Lower leg skin (tissue), 4 donors: Measurements from ENCODE around the gene FAM217B. TPM values are rescaled to one million over a fixed set of nuclear protein-coding genes. Genes with fewer than 3 reads are reported as not detected.

Experiments used
- DNase-seq, 2 donors: peaks; one replicate each; pipeline ENCODE4 v3.0.0-alpha.2; 2019; ENCODE audit warnings: low spot score in 2 of 2
- H3K4me3 ChIP-seq: fragments of 200-600 bp; sonication (generic); 2 replicates; pipeline ENCODE4 v1.5.1; 2017; ENCODE audit warnings: mild to moderate bottlenecking, low read depth; ENCODE audit not compliant: poor library complexity, severe bottlenecking
- POLR2A ChIP-seq, 2 donors: fragments of 450-650 bp; IDR thresholded peaks; one replicate each; pipeline ENCODE4 v1.6.1; 2016 to 2017; ENCODE audit warnings: antibody characterized with exemption in 2 of 2, mild to moderate bottlenecking in 1 of 2, moderate library complexity in 1 of 2
- WGBS, 2 donors: methylation state at CpG; one replicate each; pipeline ENCODE4 v1.1.5; 2018; 5-methylcytosine and 5-hydroxymethylcytosine counted together
- intact Hi-C: fragments of 100-400 bp; cut with DNase I; formaldehyde crosslinking; loops from one replicate; pipeline ENCODE4 v1.15.0; 2023; ENCODE audit warnings: low total_unique reads
- total RNA-seq, 4 donors: library from RNA; depleted of rRNA; stranded (reverse); fragments of >200 nt; gene quantifications; one replicate each; pipeline ENCODE4 v1.1.0, GENCODE V29; 2016
- TF ChIP-seq, protein P1 (sequence below), 3 donors: fragments of 450-650 bp; IDR thresholded peaks; one replicate each; pipeline ENCODE4 v1.5.1; 2016; ENCODE audit warnings: antibody characterized with exemption in 3 of 3, mild to moderate bottlenecking in 3 of 3, moderate library complexity in 2 of 3

The FAM217B gene
- total RNA-seq, 4 donors from 2014 or later: 3.8 to 11.3 (median 5.9) TPM

DNA sequence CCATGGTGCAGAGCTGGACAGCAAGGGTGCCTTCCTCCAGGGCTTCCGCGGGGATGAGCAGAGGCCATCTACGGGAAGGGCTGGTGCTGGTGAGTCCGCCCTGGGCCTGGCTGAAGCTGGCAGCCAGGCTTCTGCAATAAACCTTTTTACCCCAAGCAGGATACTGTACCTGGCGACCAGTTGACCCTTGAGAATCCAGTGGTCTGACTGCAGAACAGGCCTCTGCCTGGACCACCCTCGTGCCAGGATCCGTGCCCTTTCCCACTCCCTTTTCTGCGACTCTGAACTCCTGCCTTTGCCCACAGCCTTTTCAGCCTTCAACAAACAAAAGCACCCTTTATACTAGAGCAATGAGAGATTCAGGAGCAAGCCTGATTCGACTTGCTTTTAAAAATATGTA lies 36.9 kb downstream of the FAM217B start:
- TF ChIP-seq, protein P1, sequence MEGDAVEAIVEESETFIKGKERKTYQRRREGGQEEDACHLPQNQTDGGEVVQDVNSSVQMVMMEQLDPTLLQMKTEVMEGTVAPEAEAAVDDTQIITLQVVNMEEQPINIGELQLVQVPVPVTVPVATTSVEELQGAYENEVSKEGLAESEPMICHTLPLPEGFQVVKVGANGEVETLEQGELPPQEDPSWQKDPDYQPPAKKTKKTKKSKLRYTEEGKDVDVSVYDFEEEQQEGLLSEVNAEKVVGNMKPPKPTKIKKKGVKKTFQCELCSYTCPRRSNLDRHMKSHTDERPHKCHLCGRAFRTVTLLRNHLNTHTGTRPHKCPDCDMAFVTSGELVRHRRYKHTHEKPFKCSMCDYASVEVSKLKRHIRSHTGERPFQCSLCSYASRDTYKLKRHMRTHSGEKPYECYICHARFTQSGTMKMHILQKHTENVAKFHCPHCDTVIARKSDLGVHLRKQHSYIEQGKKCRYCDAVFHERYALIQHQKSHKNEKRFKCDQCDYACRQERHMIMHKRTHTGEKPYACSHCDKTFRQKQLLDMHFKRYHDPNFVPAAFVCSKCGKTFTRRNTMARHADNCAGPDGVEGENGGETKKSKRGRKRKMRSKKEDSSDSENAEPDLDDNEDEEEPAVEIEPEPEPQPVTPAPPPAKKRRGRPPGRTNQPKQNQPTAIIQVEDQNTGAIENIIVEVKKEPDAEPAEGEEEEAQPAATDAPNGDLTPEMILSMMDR (IDR thresholded peaks at IDR 0.05): no peak
- no peak for TF ChIP-seq POLR2A (IDR thresholded peaks at IDR 0.05)
- 84 to 86% methylated on average over 8 to 9 of the region's 9 CpGs for WGBS, 2 donors
- DNase-seq: no peak
- no peak overlapping the region for H3K4me3 ChIP-seq
- intact Hi-C loops: no loop called here

DNA sequence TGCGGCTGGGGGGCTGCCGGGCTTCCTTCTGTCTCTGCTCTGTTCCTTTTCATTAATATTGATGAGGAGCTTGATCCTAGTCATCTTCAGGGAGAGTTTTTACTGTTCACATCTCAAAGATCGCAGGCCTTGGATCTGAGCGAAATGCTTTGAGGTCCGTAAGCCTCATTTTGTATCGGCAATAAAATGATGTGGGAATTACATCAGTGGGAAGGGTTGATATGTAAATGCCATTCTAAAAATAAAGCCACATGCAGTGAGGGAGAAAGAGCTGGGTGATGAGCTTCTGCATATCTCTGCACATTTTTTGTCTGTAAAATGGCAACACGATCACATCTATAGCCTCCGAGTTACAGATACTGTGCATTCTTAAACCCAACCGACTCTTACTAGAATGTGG lies 42.9 kb downstream of the FAM217B start:
- no peak overlapping the region for H3K4me3 ChIP-seq
- no peak for DNase-seq
- no peak for TF ChIP-seq POLR2A (IDR thresholded peaks at IDR 0.05)
- TF ChIP-seq, protein P1 (IDR thresholded peaks at IDR 0.05): no peak
- intact Hi-C loops: no loop called here
- WGBS, 2 donors: 87% methylated on average over 9 of the region's 9 CpGs

- WGBS, 2 donors: 77 to 82% methylated on average over 4 of the region's 4 CpGs
- intact Hi-C loops: no loop called here
Measured at GRCh38 chr20:59984541-59984940, 44.4 kb downstream of the FAM217B start.

DNA sequence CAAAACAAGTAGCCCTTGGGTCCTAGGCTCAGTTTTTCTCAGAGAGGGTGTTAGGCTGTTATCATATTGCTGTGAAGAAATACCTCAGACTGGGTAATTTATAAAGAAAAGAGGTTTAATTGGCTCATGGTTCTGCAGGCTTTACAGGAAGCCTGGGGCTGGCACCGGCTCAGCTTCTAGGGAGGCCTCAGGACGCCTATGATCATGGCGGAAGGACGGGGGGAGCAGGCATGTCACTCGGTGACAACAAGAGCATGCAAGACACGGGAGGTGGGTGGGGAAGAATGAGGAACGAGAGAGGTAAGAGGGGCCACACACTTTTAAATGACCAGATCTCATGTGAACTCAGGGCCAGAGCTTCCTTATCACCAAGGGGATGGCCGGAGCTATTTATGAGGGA lies 45.0 kb downstream of the FAM217B start:
- intact Hi-C loops: no loop called here
- 85 to 89% methylated on average over 8 of the region's 8 CpGs for WGBS, 2 donors
- TF ChIP-seq, protein P1 (IDR thresholded peaks at IDR 0.05): no peak
- TF ChIP-seq POLR2A (IDR thresholded peaks at IDR 0.05): no peak
- H3K4me3 ChIP-seq: no peak overlapping the region
- no peak for DNase-seq

More at GRCh38 chr20:59984541-59984940, 44.4 kb downstream of the FAM217B start:
- H3K4me3 ChIP-seq: no peak overlapping the region
- TF ChIP-seq POLR2A (IDR thresholded peaks at IDR 0.05): no peak
- TF ChIP-seq, protein P1 (IDR thresholded peaks at IDR 0.05): no peak
- DNase-seq: no peak

DNA sequence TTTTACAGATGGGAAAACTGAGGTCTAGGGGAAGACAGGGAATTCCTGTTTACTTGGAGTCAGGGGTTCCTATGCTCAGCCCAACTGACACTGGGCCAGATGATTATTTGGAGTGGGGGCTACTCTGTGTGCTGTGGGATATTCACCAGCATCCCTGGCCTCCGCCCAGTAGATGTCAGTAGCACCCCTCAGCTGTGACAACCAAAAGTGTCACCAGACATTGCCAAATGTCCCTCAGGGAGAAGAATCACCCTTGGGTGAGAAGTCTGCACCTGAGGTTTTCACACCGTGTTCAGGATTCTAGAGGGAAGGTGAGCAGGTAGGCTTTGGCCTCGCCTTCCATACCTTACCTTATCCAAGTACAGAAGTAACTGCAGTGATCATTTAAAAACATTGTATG lies 45.7 kb downstream of the FAM217B start:
- no peak for DNase-seq
- TF ChIP-seq, protein P1 (IDR thresholded peaks at IDR 0.05): no peak
- TF ChIP-seq POLR2A (IDR thresholded peaks at IDR 0.05): no peak
- no peak overlapping the region for H3K4me3 ChIP-seq
- 89 to 94% methylated on average over 3 of the region's 3 CpGs for WGBS, 2 donors
- intact Hi-C loops: no loop called here

- WGBS, 2 donors: 85 to 86% methylated on average over 7 of the region's 7 CpGs
- TF ChIP-seq POLR2A (IDR thresholded peaks at IDR 0.05): no peak
- TF ChIP-seq, protein P1 (IDR thresholded peaks at IDR 0.05): no peak
- DNase-seq: no peak
- no peak overlapping the region for H3K4me3 ChIP-seq
- intact Hi-C loops: no loop called here
Measured at GRCh38 chr20:59987135-59987534, 46.9 kb downstream of the FAM217B start.
